HepG2 (cell line): Measurements from ENCODE around the gene HBG1. TPM values are rescaled to one million over a fixed set of nuclear protein-coding genes. Genes with fewer than 3 reads are reported as not detected.
"Not testable (repeated sequence)": the region's sequence is repeated elsewhere in the genome, so short reads cannot be mapped to it uniquely, and the experiment has no call there.

Source experiments
- ATAC-seq: fragments of 200-7000 bp; cut with Tn5 transposase; 3 replicates; pipeline ENCODE4 v1.9.1; 2020; ENCODE audit warnings: mild to moderate bottlenecking, moderate library complexity
- BruUV-seq: library from RNA; stranded (reverse); fragments of 400-500 nt; replicated peaks from 2 replicates; lab custom pipeline; 2021; lab: Mats Ljungman, UMichigan
- CTCF ChIA-PET: fragments of 300-600 bp; formaldehyde crosslinking; extraction: SDS; loops from one replicate; lab custom pipeline; 2021; ENCODE audit warnings: low total read pairs, inconsistent platforms, low intra/inter-chr PET ratio; lab: Yijun Ruan, JAX
- POLR2A ChIA-PET: fragments of 350-600 bp; sonication (Branson Sonifier 250); formaldehyde crosslinking; loops from one replicate; lab custom pipeline; 2020; ENCODE audit warnings: antibody characterized with exemption, inconsistent platforms; lab: Yijun Ruan, JAX
- DNase-seq: peaks from one replicate; pipeline ENCODE4 v3.0.0-alpha.2; 2015; ENCODE audit warnings: low spot score
- FAIRE-seq: peaks from 3 replicates; lab custom pipeline; 2011; peaks lifted over from hg19 to GRCh38; lab: Jason Lieb, UNC
- H2AFZ ChIP-seq: one replicate; pipeline ENCODE4 v1.6.1; 2011; ENCODE audit warnings: low read length, inconsistent platforms
- H3K27ac ChIP-seq: fragments of 300-600 bp; 3 replicates; pipeline ENCODE4 v1.8.0; 2011; ENCODE audit warnings: mixed run types, mild to moderate bottlenecking, mixed read lengths, low read length, inconsistent platforms; ENCODE audit not compliant: insufficient read depth; ENCODE audit errors: extremely low read length
- H3K27me3 ChIP-seq, 2 experiments: fragments of 200-600 bp in 1 of 2; 2 replicates in 1 of 2; 3 replicates in 1 of 2; pipeline versions ENCODE4 v1.6.0 to v1.8.0; 2011; ENCODE audit warnings: low read length in 2 of 2, mild to moderate bottlenecking in 2 of 2, moderate library complexity in 2 of 2, inconsistent platforms in 1 of 2; ENCODE audit not compliant: insufficient read depth in 2 of 2, control insufficient read depth in 1 of 2
- H3K36me3 ChIP-seq, 2 experiments: fragments of 200-600 bp in 1 of 2; replicated peaks in 1 of 2; 2 replicates in 1 of 2; 3 replicates in 1 of 2; pipeline versions ENCODE4 v1.5.1 to v1.8.0; 2011; ENCODE audit warnings: low read length in 2 of 2, inconsistent platforms in 1 of 2; ENCODE audit not compliant: insufficient read depth in 2 of 2, control insufficient read depth in 1 of 2
- H3K4me1 ChIP-seq: 2 replicates; pipeline ENCODE4 v1.5.1; 2012; ENCODE audit warnings: low read length, inconsistent platforms; ENCODE audit not compliant: insufficient read depth
- H3K4me2 ChIP-seq: 2 replicates; pipeline ENCODE4 v1.6.0; 2011; ENCODE audit warnings: low read depth, low read length, inconsistent platforms
- H3K4me3 ChIP-seq, 3 experiments: fragments of 200-600 bp in 1 of 3; sonication (generic), shearing (Covaris generic) in 1 of 3; replicated peaks in 1 of 3; 2 replicates each; pipeline ENCODE4 v1.5.1; 2011 to 2016; ENCODE audit warnings: low read length in 3 of 3, inconsistent platforms in 2 of 3, low read depth in 2 of 3, mild to moderate bottlenecking in 2 of 3, control low read depth in 1 of 3, mixed read lengths in 1 of 3; ENCODE audit not compliant: insufficient read depth in 1 of 3
- H3K79me2 ChIP-seq: one replicate; pipeline ENCODE4 v1.6.1; 2011; ENCODE audit warnings: low read length, inconsistent platforms; ENCODE audit not compliant: insufficient read depth
- H3K9ac ChIP-seq: 2 replicates; pipeline ENCODE4 v1.6.0; 2011; ENCODE audit warnings: mild to moderate bottlenecking, low read depth, low read length, inconsistent platforms; ENCODE audit not compliant: insufficient read depth
- H3K9me3 ChIP-seq: 2 replicates; pipeline ENCODE4 v1.5.1; 2012; ENCODE audit warnings: mild to moderate bottlenecking, low read length
- H4K20me1 ChIP-seq: 2 replicates; pipeline ENCODE4 v1.6.0; 2011; ENCODE audit warnings: inconsistent platforms, mild to moderate bottlenecking, low read length, moderate library complexity; ENCODE audit not compliant: insufficient read depth
- AFF4 ChIP-seq: sonication (generic); formaldehyde crosslinking; IDR thresholded peaks from 2 replicates; pipeline ENCODE4 v1.4.0; 2020; ENCODE audit warnings: missing genetic modification reagents
- FOSL1 ChIP-seq: sonication (generic); formaldehyde crosslinking; IDR thresholded peaks from 2 replicates; pipeline ENCODE4 v1.9.0; 2021; ENCODE audit warnings: missing genetic modification reagents, borderline replicate concordance
- HOXA9 ChIP-seq: sonication (generic); formaldehyde crosslinking; IDR thresholded peaks from 2 replicates; pipeline ENCODE4 v1.8.1; 2022; ENCODE audit warnings: missing genetic modification reagents, mild to moderate bottlenecking, moderate library complexity, borderline replicate concordance
- IRX3 ChIP-seq: sonication (generic); formaldehyde crosslinking; IDR thresholded peaks from 2 replicates; pipeline ENCODE4 v1.8.1; 2023; ENCODE audit warnings: mild to moderate bottlenecking, low read depth, missing genetic modification reagents, borderline replicate concordance
- NR2F2 ChIP-seq: IDR thresholded peaks from 2 replicates; pipeline ENCODE4 v1.6.1; 2012; ENCODE audit warnings: low read depth, inconsistent platforms, borderline replicate concordance
- PHF5A ChIP-seq: IDR thresholded peaks from one replicate; pipeline ENCODE4 v1.6.1; 2018; ENCODE audit warnings: low read depth, missing genetic modification reagents; ENCODE audit not compliant: unreplicated experiment
- ZMYM4 ChIP-seq: sonication (generic); formaldehyde crosslinking; IDR thresholded peaks from 2 replicates; pipeline ENCODE4 v1.8.1; 2023; ENCODE audit warnings: mild to moderate bottlenecking, missing genetic modification reagents
- ZSCAN20 ChIP-seq: sonication (generic); formaldehyde crosslinking; IDR thresholded peaks from 2 replicates; pipeline ENCODE4 v1.4.0; 2020; ENCODE audit warnings: missing genetic modification reagents, mild to moderate bottlenecking, borderline replicate concordance
- WGBS: methylation state at CpG from one replicate; pipeline ENCODE4 v1.1.6; 2017; ENCODE audit warnings: low lambda C conversion rate; 5-methylcytosine and 5-hydroxymethylcytosine counted together
- in situ Hi-C: cut with HindIII; loops from 2 replicates; pipeline ENCODE4 v1.10.0; 2017; ENCODE audit warnings: low pct_unique_long_range_greater_than_20kb; ENCODE audit not compliant: extremely low pct_ligation_motif_present
- intact Hi-C: fragments of 100-400 bp; cut with micrococcal nuclease; formaldehyde crosslinking; loops from one replicate; pipeline ENCODE4 v1.10.0; 2022; ENCODE audit not compliant: unreplicated experiment
- polyA plus RNA-seq, 8 experiments: library from polyadenylated mRNA; depleted of rRNA in 3 of 8; stranded (reverse) in 7 of 8; unstranded in 1 of 8; fragments of >200 nt; fragmentation: Illumina TruSeq in 4 of 8; extraction: Trizol in 4 of 8; gene quantifications; 2 replicates each; pipeline versions ENCODE4 v1.2.1 to v1.2.3, GENCODE V29; 2011 to 2016; ENCODE audit warnings: low read depth in 4 of 8, missing spikeins in 1 of 8, mixed read lengths in 1 of 8; ENCODE audit not compliant: insufficient read depth in 1 of 8
- total RNA-seq, 5 experiments: library from RNA; depleted of rRNA; stranded (reverse); fragments of >200 nt; fragmentation: Illumina TruSeq; extraction: Trizol; gene quantifications; 2 replicates each; pipeline ENCODE4 v1.2.3, GENCODE V29; 2016; ENCODE audit warnings: low read depth in 1 of 5
- TF ChIP-seq, protein P1 (sequence below): sonication (generic); formaldehyde crosslinking; IDR thresholded peaks from 2 replicates; pipeline ENCODE4 v1.4.0; 2020; ENCODE audit warnings: low read depth, mild to moderate bottlenecking, missing genetic modification reagents

The HBG1 gene
- total and polyA plus RNA-seq, 2 of the 13 experiments (the other 11 are each of a cell fraction or from before 2014, with no cell fraction given) = not detected

DNA sequence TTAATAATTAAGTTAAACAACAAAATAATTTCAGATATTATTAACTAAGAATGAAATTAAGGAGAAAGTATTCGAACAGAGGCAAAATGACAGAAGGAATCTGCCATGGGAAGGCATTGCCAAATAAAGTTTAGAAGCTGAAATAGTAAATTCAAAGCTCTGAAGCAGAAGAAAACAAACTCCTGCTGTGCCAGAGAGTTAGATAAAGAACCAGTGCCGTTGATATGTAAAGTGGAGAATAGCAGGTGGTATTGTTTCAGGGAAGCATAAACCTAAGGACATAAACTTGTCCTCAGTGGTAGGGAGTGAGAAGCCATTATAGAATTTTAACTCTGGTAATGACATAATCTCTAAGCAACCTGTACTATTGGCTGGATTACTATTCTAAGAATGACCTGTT lies 7.6 kb upstream of the HBG1 start:
- 3% methylated on average over 2 of the region's 2 CpGs for WGBS
- ChIA-PET POLR2A (no interaction called here), CTCF (no interaction called here)
- Histone ChIP-seq H3K36me3 (no peaks in the 10 kb centered on the region), H3K4me2 (no peak overlapping the region), H3K79me2 (no peaks in the 10 kb centered on the region), H3K4me1 (no peaks in the 10 kb centered on the region), H3K27ac (no peak overlapping the region), H3K9me3 (no peaks in the 10 kb centered on the region), H3K4me3 (no peak overlapping the region), H4K20me1 (no peaks in the 10 kb centered on the region), H2AFZ (no peak overlapping the region), H3K27me3 (peaks cover 0 to 2% of the 10 kb centered on the region in 2 experiments; a peak in 2 of 5 replicates), H3K9ac (no peak overlapping the region)
- no peak for TF ChIP-seq IRX3 (CRISPR knock-in tag)
- TF ChIP-seq, protein P1, sequence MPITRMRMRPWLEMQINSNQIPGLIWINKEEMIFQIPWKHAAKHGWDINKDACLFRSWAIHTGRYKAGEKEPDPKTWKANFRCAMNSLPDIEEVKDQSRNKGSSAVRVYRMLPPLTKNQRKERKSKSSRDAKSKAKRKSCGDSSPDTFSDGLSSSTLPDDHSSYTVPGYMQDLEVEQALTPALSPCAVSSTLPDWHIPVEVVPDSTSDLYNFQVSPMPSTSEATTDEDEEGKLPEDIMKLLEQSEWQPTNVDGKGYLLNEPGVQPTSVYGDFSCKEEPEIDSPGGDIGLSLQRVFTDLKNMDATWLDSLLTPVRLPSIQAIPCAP (CRISPR knock-in tag) = no peak
- no peak for TF ChIP-seq PHF5A (CRISPR knock-in tag)
- TF ChIP-seq ZSCAN20 = no peak
- TF ChIP-seq FOSL1 (CRISPR knock-in tag) = no peak
- TF ChIP-seq AFF4 = no peak
- TF ChIP-seq NR2F2 = no peak
- TF ChIP-seq HOXA9 (CRISPR knock-in tag) = no peak
- no peak for TF ChIP-seq ZMYM4
- no TSS peak for BruUV-seq
- in situ Hi-C loops (no loop called here), intact Hi-C loops (no loop called here)
- no peak for ATAC-seq
- DNase-seq = no peak
- no peak for FAIRE-seq

DNA sequence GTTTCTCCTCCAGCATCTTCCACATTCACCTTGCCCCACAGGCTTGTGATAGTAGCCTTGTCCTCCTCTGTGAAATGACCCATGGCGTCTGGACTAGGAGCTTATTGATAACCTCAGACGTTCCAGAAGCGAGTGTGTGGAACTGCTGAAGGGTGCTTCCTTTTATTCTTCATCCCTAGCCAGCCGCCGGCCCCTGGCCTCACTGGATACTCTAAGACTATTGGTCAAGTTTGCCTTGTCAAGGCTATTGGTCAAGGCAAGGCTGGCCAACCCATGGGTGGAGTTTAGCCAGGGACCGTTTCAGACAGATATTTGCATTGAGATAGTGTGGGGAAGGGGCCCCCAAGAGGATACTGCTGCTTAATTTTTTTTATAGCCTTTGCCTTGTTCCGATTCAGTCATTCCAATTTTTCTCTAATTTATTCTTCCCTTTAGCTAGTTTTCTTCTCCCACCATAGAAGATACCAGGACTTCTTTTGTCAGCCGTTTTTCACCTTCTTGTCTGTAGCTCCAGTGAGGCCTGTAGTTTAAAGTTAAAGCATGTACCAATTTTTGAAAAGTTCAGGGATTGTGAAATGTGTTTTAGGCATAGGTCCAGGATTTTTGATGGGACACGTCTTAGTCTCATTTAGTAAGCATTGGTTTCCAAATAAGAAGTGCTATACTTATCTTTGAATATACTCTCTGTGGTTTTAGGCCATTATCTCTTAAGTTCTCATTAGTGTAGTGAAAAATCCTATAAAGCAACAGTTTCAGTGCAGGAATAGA lies 5.2 kb upstream of the HBG1 start, which contains the start of gene HBG2:
Gene HBG2, minus strand, starts transcription at position 136 of the 768 bp plus-strand sequence. Its CDS starts 53 bp downstream, at position 83.
- H3K4me1 ChIP-seq, H3K9me3 ChIP-seq, intact Hi-C loops, H4K20me1 ChIP-seq, H3K27me3 ChIP-seq, H3K79me2 ChIP-seq, H3K36me3 ChIP-seq, H3K4me2 ChIP-seq, FAIRE-seq, H2AFZ ChIP-seq, POLR2A ChIA-PET, H3K27ac ChIP-seq, in situ Hi-C loops, H3K4me3 ChIP-seq, H3K9ac ChIP-seq, DNase-seq, ATAC-seq, BruUV-seq, CTCF ChIA-PET: not testable (repeated sequence)
- WGBS = under 1% methylated on average over 4 of the region's 9 CpGs
